Measurements from ENCODE around the gene MRFAP1. TPM values are rescaled to one million over a fixed set of nuclear protein-coding genes. Genes with fewer than 3 reads are reported as not detected.
"Not testable (repeated sequence)": the region's sequence is repeated elsewhere in the genome, so short reads cannot be mapped to it uniquely, and the experiment has no call there.

Gene MRFAP1
- polyA plus RNA-seq, 4 donors: 226 to 324 (median 276) TPM

DNA sequence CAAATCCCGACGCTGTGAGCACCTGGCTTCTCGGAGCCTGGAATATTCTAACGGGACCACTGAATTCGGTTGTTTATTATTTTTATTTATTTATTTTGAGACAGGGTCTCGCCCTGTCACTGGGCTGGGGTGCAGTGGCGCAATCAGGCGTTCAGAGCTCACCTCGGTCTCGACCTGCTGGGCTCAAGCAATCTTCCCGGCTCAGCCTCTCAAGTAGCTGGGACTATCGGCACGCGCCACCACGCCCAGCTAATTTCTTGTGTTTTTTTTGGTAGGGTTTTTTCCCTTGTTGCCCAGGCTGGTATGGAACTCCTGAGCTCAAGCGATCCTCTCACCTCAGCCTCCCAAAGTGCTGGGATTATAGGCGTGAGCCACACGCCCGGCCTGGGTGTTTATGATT lies 31.6 kb downstream of the MRFAP1 start:
- H3K9me3 ChIP-seq (ENCODE audit: control insufficient read depth in 2 of 2, insufficient read depth in 1 of 2, low read depth in 1 of 2, low read length in 1 of 2): no peaks in the 10 kb centered on the region
- H3K4me3 ChIP-seq (ENCODE audit: low read depth in 1 of 3, low read length in 3 of 3): no peak overlapping the region
- peaks cover 5 to 16% (median 6%) of the 10 kb centered on the region in 3 donors for H3K4me1 ChIP-seq (ENCODE audit: control insufficient read depth in 3 of 3, insufficient read depth in 2 of 3, low read depth in 1 of 3, low read length in 2 of 3)
- no peak overlapping the region for H3K27ac ChIP-seq (ENCODE audit: low read depth in 1 of 3, low read length in 2 of 3)
- H3K36me3 ChIP-seq (ENCODE audit: control insufficient read depth in 3 of 3, insufficient read depth in 2 of 3, low read depth in 1 of 3, low read length in 3 of 3): peaks cover 0 to 10% (median 0%) of the 10 kb centered on the region in 3 donors
- 95 to 97% (median 95%) methylated on average over 19 of the region's 19 CpGs for WGBS, 3 donors
- FAIRE-seq (no peak), DNase-seq (no peak)
- no peaks in the 10 kb centered on the region for H3K27me3 ChIP-seq (ENCODE audit: control insufficient read depth in 3 of 3, insufficient read depth in 3 of 3, low read length in 3 of 3)

DNA sequence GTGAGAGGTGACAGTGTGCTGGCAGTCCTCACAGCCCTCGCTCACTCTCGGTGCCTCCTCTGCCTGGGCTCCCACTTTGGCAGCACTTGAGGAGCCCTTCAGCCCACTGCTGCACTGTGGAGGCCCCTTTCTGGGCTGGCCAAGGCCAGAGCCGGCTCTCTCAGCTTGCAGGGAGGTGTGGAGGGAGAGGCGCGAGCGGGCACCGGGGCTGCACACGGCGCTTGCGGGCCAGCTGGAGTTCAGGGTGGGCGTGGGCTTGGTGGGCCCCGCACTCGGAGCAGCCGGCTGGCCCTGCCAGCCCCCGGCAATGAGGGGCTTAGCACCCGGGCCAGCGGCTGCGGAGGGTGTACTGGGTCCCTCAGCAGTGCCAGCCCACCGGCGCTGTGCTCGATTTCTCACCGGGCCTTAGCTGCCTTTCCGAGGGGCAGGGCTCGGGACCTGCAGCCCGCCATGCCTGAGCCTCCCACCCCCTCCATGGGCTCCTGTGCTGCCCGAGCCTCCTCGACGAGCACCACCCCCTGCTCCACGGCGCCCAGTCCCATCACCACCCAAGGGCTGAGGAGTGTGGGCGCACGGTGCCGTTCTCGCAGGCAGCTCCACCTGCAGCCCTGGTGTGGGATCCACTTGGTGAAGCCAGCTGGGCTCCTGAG lies 32.2 kb downstream of the MRFAP1 start:
- FAIRE-seq; H3K9me3 ChIP-seq (ENCODE audit: control insufficient read depth in 2 of 2, insufficient read depth in 1 of 2, low read depth in 1 of 2, low read length in 1 of 2); H3K27me3 ChIP-seq (ENCODE audit: control insufficient read depth in 3 of 3, insufficient read depth in 3 of 3, low read length in 3 of 3); DNase-seq; H3K4me3 ChIP-seq (ENCODE audit: low read depth in 1 of 3, low read length in 3 of 3): not testable (repeated sequence)
- WGBS, 3 donors: 95 to 99% (median 97%) methylated on average over 22 to 34 of the region's 34 CpGs
- Histone ChIP-seq H3K4me1 (ENCODE audit: control insufficient read depth in 3 of 3, insufficient read depth in 2 of 3, low read depth in 1 of 3, low read length in 2 of 3) (peaks cover 5 to 16% (median 6%) of the 10 kb centered on the region in 3 donors), H3K27ac (ENCODE audit: low read depth in 1 of 3, low read length in 2 of 3) (peak overlapping the region in 1 of 3 donors; percentile 75), H3K36me3 (ENCODE audit: control insufficient read depth in 3 of 3, insufficient read depth in 2 of 3, low read depth in 1 of 3, low read length in 3 of 3) (peaks cover 0 to 12% (median 0%) of the 10 kb centered on the region in 3 donors)

DNA sequence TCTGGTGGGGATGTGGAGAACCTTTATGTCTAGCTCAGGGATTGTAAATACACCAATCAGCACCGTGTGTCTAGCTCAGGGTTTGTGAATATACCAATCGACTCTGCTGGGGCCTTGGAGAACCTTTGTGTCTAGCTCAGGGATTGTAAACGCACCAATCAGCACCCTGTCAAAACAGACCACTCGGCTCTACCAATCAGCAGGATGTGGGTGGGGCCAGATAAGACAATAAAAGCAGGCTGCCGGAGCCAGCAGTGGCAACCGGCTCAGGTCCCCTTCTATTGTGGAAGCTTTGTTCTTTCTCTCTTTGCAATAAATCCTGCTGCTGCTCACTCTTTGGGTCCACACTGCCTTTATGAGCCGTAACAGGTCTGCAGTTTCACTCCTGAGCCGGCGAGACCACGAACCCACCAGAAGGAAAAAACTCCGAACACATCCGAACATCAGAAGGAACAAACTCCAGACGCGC lies 32.7 kb downstream of the MRFAP1 start:
- H3K27me3 ChIP-seq (ENCODE audit: control insufficient read depth in 3 of 3, insufficient read depth in 3 of 3, low read length in 3 of 3); FAIRE-seq; H3K9me3 ChIP-seq (ENCODE audit: control insufficient read depth in 2 of 2, insufficient read depth in 1 of 2, low read depth in 1 of 2, low read length in 1 of 2): not testable (repeated sequence)
- Histone ChIP-seq H3K27ac (ENCODE audit: low read depth in 1 of 3, low read length in 2 of 3) (peak overlapping the region; percentile 75 to 91 (median 87)), H3K4me1 (ENCODE audit: control insufficient read depth in 3 of 3, insufficient read depth in 2 of 3, low read depth in 1 of 3, low read length in 2 of 3) (peaks cover 5 to 16% (median 6%) of the 10 kb centered on the region in 3 donors), H3K4me3 (ENCODE audit: low read depth in 1 of 3, low read length in 3 of 3) (peak overlapping the region in 2 of 3 donors; percentile 52 to 86), H3K36me3 (ENCODE audit: control insufficient read depth in 3 of 3, insufficient read depth in 2 of 3, low read depth in 1 of 3, low read length in 3 of 3) (peaks cover 0 to 13% (median 0%) of the 10 kb centered on the region in 3 donors)
- WGBS, 3 donors: 23 to 33% (median 32%) methylated on average over 12 to 14 of the region's 14 CpGs
- peak in 1 of 2 donors; percentile 34 for DNase-seq

DNA sequence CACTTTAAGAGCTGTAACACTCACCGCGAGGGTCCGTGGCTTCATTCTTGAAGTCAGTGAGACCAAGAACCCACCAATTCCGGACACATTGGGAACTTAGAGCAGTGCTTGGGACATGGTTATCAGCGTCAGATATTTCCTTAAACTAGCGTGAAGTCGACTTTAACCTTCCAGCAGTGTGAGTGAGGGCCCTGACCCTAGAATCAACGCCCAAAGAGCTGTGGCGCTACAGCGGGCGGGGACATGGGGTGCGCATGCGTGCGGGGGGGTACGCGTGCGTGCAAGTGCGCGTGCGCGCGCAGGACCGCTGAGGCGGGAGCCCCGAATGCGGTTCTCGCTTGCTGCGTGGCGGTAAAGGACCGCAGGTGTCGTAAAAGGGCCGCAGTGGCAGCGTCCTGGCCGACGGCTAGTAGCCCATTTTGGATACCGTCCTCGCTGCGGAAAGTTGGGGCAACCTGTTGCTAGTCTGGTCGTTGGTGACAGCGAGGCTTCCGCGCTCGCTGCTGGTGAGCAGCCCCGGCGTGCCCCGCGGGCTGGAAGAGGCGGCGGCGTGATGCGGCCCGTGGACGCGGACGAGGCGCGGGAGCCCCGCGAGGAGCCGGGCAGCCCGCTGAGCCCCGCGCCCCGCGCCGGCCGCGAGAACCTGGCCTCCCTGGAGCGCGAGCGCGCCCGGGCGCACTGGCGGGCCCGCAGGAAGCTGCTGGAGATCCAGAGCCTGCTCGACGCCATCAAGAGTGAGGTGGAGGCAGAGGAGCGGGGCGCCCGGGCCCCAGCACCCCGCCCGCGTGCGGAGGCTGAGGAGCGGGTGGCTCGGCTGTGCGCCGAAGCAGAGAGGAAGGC lies 33.4 kb downstream of the MRFAP1 start:
- Histone ChIP-seq H3K4me3 (ENCODE audit: low read depth in 1 of 3, low read length in 3 of 3) (peak overlapping the region; percentile 47 to 86 (median 52)), H3K27me3 (ENCODE audit: control insufficient read depth in 3 of 3, insufficient read depth in 3 of 3, low read length in 3 of 3) (no peaks in the 10 kb centered on the region), H3K9me3 (ENCODE audit: control insufficient read depth in 2 of 2, insufficient read depth in 1 of 2, low read depth in 1 of 2, low read length in 1 of 2) (no peaks in the 10 kb centered on the region), H3K27ac (ENCODE audit: low read depth in 1 of 3, low read length in 2 of 3) (peak overlapping the region; percentile 75 to 91 (median 87)), H3K4me1 (ENCODE audit: control insufficient read depth in 3 of 3, insufficient read depth in 2 of 3, low read depth in 1 of 3, low read length in 2 of 3) (peaks cover 5 to 16% (median 6%) of the 10 kb centered on the region in 3 donors), H3K36me3 (ENCODE audit: control insufficient read depth in 3 of 3, insufficient read depth in 2 of 3, low read depth in 1 of 3, low read length in 3 of 3) (peaks cover 0 to 14% (median 0%) of the 10 kb centered on the region in 3 donors)
- 1% methylated on average over 56 to 89 of the region's 89 CpGs for WGBS, 3 donors
- DNase-seq: peak; percentile 97 to 98
- no peak for FAIRE-seq

DNA sequence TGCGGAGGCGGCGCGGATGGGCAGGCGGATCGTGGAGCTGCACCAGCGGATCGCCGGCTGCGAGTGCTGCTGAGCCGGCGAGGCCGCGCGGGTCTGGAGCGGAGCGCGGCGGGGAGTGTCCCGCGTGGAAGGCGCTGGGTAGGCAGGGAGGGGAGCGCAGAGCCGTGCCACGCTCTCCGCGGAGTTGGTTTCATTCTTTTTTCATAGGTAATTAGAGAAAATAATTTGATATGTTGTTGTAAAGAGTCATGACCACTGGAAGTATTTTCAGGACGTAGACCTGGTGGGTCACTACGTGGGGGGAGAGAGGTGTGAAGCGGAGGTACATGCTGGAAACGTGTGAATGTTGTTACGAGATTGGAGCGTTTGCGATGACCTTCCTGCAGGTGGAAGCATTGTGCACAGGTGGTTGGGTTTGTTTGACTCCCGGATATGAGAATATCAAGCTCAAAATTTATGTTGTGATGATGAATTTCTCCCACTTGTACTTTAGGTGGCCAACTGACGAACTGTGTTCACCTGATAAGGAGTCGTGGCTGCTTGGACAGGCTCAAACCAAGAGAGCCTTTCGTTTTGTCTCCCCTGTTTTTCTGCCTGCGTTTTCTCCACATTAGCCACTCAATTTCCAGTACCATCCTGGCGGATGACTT lies 34.1 kb downstream of the MRFAP1 start:
- H3K9me3 ChIP-seq (ENCODE audit: control insufficient read depth in 2 of 2, insufficient read depth in 1 of 2, low read depth in 1 of 2, low read length in 1 of 2): peaks cover 0 to under 1% of the 10 kb centered on the region in 2 donors
- no peaks in the 10 kb centered on the region for H3K27me3 ChIP-seq (ENCODE audit: control insufficient read depth in 3 of 3, insufficient read depth in 3 of 3, low read length in 3 of 3)
- H3K4me3 ChIP-seq (ENCODE audit: low read depth in 1 of 3, low read length in 3 of 3): peak overlapping the region; percentile 47 to 86 (median 52)
- H3K27ac ChIP-seq (ENCODE audit: low read depth in 1 of 3, low read length in 2 of 3): peak overlapping the region; percentile 75 to 91 (median 76)
- FAIRE-seq (no peak), DNase-seq (peak; percentile 74 to 77)
- WGBS, 3 donors: 3 to 4% (median 4%) methylated on average over 36 to 40 of the region's 40 CpGs
- H3K4me1 ChIP-seq (ENCODE audit: control insufficient read depth in 3 of 3, insufficient read depth in 2 of 3, low read depth in 1 of 3, low read length in 2 of 3): peaks cover 5 to 16% (median 6%) of the 10 kb centered on the region in 3 donors
- peaks cover 0 to 19% (median 0%) of the 10 kb centered on the region in 3 donors for H3K36me3 ChIP-seq (ENCODE audit: control insufficient read depth in 3 of 3, insufficient read depth in 2 of 3, low read depth in 1 of 3, low read length in 3 of 3)

DNA sequence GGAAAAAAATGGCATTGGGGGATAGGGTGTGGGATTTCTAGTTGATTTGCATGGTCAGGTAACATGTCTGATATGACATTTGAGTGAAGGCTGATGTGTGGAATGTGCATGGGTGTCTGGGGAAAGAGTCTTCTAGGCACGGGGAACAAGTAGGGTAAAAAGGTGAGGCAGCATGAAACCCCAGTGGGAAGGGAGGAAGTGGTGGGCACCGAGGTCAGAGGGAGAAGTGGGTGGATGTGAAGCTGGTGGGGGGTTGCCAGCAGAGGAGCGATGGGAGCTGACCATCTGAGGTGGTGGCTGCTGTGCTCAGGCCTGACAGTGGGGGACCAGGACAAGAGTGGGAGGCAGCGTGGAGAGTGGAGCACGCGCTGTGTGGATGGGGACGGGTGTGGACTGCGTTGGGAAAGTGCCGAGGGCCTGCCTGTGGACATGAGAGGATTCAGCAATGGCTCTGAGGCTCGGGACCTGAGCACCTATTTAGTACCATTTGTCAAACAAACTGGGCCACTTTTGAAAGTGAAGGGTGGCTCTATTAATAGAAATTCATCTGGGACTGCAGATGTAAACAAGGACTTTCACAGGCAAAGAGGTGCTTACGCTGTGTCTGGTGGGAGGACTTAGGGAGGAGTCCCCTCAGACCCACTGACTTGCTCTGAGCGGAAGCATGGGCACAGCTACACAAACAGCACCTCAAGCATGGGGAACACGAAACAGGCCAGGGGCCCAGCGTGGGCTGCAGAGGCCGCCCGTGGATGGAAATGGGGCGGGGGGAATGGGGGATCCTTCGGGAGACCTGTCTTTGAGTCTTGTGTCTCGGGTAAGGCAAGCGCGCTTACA lies 36.5 kb downstream of the MRFAP1 start:
- Histone ChIP-seq H3K4me1 (ENCODE audit: control insufficient read depth in 3 of 3, insufficient read depth in 2 of 3, low read depth in 1 of 3, low read length in 2 of 3) (peaks cover 5 to 16% (median 6%) of the 10 kb centered on the region in 3 donors), H3K27me3 (ENCODE audit: control insufficient read depth in 3 of 3, insufficient read depth in 3 of 3, low read length in 3 of 3) (no peaks in the 10 kb centered on the region), H3K9me3 (ENCODE audit: control insufficient read depth in 2 of 2, insufficient read depth in 1 of 2, low read depth in 1 of 2, low read length in 1 of 2) (peaks cover 0 to 10% of the 10 kb centered on the region in 2 donors), H3K27ac (ENCODE audit: low read depth in 1 of 3, low read length in 2 of 3) (no peak overlapping the region), H3K4me3 (ENCODE audit: low read depth in 1 of 3, low read length in 3 of 3) (no peak overlapping the region), H3K36me3 (ENCODE audit: control insufficient read depth in 3 of 3, insufficient read depth in 2 of 3, low read depth in 1 of 3, low read length in 3 of 3) (peaks cover 0 to 24% (median 0%) of the 10 kb centered on the region in 3 donors)
- FAIRE-seq: no peak
- no peak for DNase-seq
- WGBS, 3 donors: 84 to 87% (median 85%) methylated on average over 21 of the region's 21 CpGs

DNA sequence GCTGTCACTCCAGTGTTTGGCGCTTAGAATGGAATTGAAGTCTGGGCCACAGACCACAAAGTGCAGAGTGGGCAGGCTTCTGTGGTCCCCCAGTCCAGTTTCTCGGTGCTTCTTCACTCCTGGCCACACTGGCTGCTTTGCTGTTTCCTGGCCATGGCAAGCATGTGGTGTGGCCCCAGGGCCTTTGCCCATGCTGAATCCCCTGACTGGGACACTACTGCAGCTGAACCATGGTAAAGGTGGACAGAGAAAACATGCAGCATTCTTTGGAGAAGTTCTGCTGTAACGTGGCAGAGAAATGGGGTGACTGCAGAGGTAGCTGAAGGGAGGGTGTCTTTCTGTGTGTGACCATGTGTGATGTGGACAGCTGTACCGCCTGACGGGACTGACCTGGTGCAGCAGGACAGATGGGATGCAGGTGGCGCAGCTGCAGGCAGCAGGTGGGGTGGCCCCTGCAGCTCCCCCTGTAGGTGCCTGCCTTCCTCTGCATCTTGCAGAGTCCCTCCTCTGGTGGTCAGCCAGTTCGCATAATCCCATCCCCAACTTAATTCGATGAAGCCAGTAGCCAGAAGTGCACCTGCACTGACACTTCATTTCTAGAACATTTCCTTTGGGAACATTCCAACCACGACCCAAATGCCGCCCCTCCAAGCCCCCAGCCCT lies 40.0 kb downstream of the MRFAP1 start:
- peaks cover 0 to 24% (median 0%) of the 10 kb centered on the region in 3 donors for H3K36me3 ChIP-seq (ENCODE audit: control insufficient read depth in 3 of 3, insufficient read depth in 2 of 3, low read depth in 1 of 3, low read length in 3 of 3)
- H3K4me1 ChIP-seq (ENCODE audit: control insufficient read depth in 3 of 3, insufficient read depth in 2 of 3, low read depth in 1 of 3, low read length in 2 of 3): peaks cover 3 to 9% (median 5%) of the 10 kb centered on the region in 3 donors
- no peaks in the 10 kb centered on the region for H3K27me3 ChIP-seq (ENCODE audit: control insufficient read depth in 3 of 3, insufficient read depth in 3 of 3, low read length in 3 of 3)
- no peak overlapping the region for H3K27ac ChIP-seq (ENCODE audit: low read depth in 1 of 3, low read length in 2 of 3)
- DNase-seq (no peak), FAIRE-seq (no peak)
- 86 to 90% (median 86%) methylated on average over 10 of the region's 10 CpGs for WGBS, 3 donors
- no peak overlapping the region for H3K4me3 ChIP-seq (ENCODE audit: low read depth in 1 of 3, low read length in 3 of 3)
- peaks cover 0 to 10% of the 10 kb centered on the region in 2 donors for H3K9me3 ChIP-seq (ENCODE audit: control insufficient read depth in 2 of 2, insufficient read depth in 1 of 2, low read depth in 1 of 2, low read length in 1 of 2)
